ENCODE data around the gene DYNLT3. TPM values are rescaled to one million over a fixed set of nuclear protein-coding genes. Genes with fewer than 3 reads are reported as not detected.

The DYNLT3 gene, protein sequence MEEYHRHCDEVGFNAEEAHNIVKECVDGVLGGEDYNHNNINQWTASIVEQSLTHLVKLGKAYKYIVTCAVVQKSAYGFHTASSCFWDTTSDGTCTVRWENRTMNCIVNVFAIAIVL
- 10 to 100 TPM; 12.7 to 13.1 TPM for total RNA-seq

- CTCF ChIA-PET = interaction anchor here (1.3 kb wide), 1 partner anchor 102 kb away, joined by 7 read pairs; no protein-coding TSS in a partner anchor
- peak within 1 kb of the TSS; percentile 86 for H3K27ac Mint-ChIP-seq
- H3K27me3 Mint-ChIP-seq = no peaks in the 10 kb centered on the region
- peaks cover 21% of the 10 kb centered on the region for H3K4me1 Mint-ChIP-seq
- H3K36me3 Mint-ChIP-seq (ENCODE audit: low read depth) = peaks cover 3% of the 10 kb centered on the region
- peak; percentile 77 for DNase-seq
- peak within 1 kb of the TSS; percentile 78 for H3K4me3 Mint-ChIP-seq
- POLR2A ChIA-PET = no interaction called here
- no peaks in the 10 kb centered on the region for H3K9me3 Mint-ChIP-seq
Observed at GRCh38 chrX:37846934-37847732, at the start of gene DYNLT3. DYNLT3 (minus strand) TSS chrX:37847571; CDS start chrX:37847510, 61 bp downstream.

DNA sequence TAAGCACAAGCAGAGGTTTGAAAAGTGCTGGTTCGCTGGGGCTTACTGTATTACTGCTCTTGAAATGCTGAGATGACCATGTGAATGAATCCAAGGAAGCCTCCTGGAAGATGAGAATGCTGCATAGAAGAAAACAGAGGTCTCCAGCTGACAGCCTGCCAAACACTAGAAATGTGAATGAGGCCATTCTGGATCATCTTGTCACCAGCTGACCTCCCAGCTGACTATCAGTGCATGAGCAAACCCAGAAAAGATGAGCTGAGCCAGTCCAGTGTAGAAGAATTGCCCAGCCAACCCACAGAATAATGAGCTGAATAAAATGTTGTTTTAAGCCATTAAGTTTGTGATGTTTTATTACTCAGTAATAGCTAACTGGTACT, 49.1 kb upstream of the DYNLT3 start:
- DNase-seq = no peak
- POLR2A ChIA-PET = no interaction called here
- H3K36me3 Mint-ChIP-seq (ENCODE audit: low read depth) = no peaks in the 10 kb centered on the region
- CTCF ChIA-PET = interaction anchor here (0.6 kb wide), 1 partner anchor 15 kb away, joined by 3 read pairs; no protein-coding TSS in a partner anchor
- H3K27ac Mint-ChIP-seq = no peak overlapping the region
- no peaks in the 10 kb centered on the region for H3K4me1 Mint-ChIP-seq
- H3K27me3 Mint-ChIP-seq = peaks cover 2% of the 10 kb centered on the region
- no peak overlapping the region for H3K4me3 Mint-ChIP-seq
- no peaks in the 10 kb centered on the region for H3K9me3 Mint-ChIP-seq

DNA sequence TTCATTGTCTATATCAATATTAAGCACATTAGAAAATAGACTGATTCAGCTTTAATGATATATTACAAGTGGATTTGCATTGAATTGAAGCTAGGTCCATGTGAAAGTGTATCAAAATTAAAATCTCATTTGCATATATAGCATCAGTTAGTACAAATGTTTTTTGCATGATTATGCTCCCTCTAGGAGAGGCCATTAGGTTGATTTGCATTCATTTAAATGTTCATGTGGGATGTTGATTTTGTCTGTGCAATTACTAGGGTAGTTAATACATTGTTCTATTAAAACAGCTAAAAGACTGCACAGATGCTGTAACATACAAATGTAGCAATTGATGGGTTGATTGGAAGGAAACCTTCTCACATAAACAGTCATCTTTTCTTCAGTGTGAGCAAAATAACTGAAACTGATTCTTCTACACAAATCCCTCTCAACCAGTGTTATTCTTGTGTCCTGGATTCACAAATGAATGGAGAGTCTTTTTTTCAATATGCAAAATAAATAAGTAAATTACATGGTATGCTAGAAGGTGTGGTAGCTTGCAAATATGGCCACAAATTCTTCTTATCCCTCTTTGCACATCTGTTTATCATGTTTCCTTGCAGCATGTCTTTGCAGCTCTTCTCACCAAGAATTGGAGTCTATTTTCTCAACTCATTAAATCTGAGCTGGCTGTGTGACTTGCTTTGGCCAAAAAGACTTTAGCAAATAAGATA, 48.6 kb upstream of the DYNLT3 start:
- no peak overlapping the region for H3K4me3 Mint-ChIP-seq
- no peaks in the 10 kb centered on the region for H3K4me1 Mint-ChIP-seq
- no peak overlapping the region for H3K27ac Mint-ChIP-seq
- POLR2A ChIA-PET = no interaction called here
- no peak for DNase-seq
- H3K36me3 Mint-ChIP-seq (ENCODE audit: low read depth) = no peaks in the 10 kb centered on the region
- CTCF ChIA-PET = interaction anchor here (0.6 kb wide), 1 partner anchor 16 kb away, joined by 3 read pairs; no protein-coding TSS in a partner anchor
- H3K27me3 Mint-ChIP-seq = peaks cover 2% of the 10 kb centered on the region
- no peaks in the 10 kb centered on the region for H3K9me3 Mint-ChIP-seq

DNA sequence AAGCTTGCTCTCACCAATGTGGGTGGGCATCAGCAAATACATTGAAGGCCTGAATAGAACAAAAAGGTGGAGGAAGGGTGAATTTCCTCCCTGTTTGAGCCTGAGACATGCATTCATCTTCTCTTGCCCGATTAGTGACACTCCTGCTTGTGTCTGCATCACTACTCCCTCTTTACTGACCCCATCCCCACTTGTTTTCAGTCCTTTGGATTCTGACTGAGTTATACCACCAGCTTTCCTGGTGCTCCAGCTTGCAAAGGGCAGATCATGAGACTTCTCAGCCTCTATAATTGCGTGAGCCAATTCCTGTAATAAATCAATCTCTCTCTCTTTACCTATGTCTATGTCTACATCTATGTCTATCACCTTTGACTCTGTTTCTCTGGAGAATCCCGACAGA, 47.4 kb upstream of the DYNLT3 start:
- H3K27ac Mint-ChIP-seq = no peak overlapping the region
- no peaks in the 10 kb centered on the region for H3K4me1 Mint-ChIP-seq
- H3K9me3 Mint-ChIP-seq = no peaks in the 10 kb centered on the region
- no peak for DNase-seq
- peaks cover 2% of the 10 kb centered on the region for H3K27me3 Mint-ChIP-seq
- ChIA-PET CTCF (no interaction called here), POLR2A (no interaction called here)
- H3K36me3 Mint-ChIP-seq (ENCODE audit: low read depth) = no peaks in the 10 kb centered on the region
- no peak overlapping the region for H3K4me3 Mint-ChIP-seq

DNA sequence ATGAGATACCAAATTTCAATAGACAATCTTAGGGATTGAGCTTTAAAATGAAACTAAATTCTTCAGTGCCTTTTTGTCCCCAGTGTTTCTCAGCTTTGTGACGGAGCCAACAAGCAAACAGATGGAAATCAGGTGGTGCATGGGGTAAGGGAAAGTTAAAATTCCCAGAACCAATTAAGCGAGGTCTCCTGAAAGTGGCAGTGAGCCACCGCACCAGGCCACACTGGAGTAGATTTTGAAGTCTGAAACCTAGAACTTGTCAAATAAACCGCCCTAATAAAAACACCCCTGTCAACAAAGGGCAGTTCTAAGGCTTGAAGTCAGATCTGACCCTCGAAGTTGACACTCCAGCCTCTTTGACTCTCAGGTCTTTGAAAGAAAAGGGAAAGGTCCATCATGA, 40.6 kb upstream of the DYNLT3 start:
- H3K27ac Mint-ChIP-seq = no peak overlapping the region
- ChIA-PET CTCF (no interaction called here), POLR2A (no interaction called here)
- H3K9me3 Mint-ChIP-seq = no peaks in the 10 kb centered on the region
- no peak for DNase-seq
- no peaks in the 10 kb centered on the region for H3K27me3 Mint-ChIP-seq
- no peaks in the 10 kb centered on the region for H3K36me3 Mint-ChIP-seq (ENCODE audit: low read depth)
- no peaks in the 10 kb centered on the region for H3K4me1 Mint-ChIP-seq
- no peak overlapping the region for H3K4me3 Mint-ChIP-seq

GRCh38 chrX:37887347-37887746, 40.0 kb upstream of the DYNLT3 start:
- DNase-seq = no peak
- CTCF ChIA-PET = no interaction called here
- Mint-ChIP-seq H3K4me3 (no peak overlapping the region), H3K27me3 (no peaks in the 10 kb centered on the region), H3K4me1 (no peaks in the 10 kb centered on the region), H3K9me3 (no peaks in the 10 kb centered on the region), H3K27ac (no peak overlapping the region), H3K36me3 (ENCODE audit: low read depth) (no peaks in the 10 kb centered on the region)
- POLR2A ChIA-PET = no interaction called here

- no peaks in the 10 kb centered on the region for H3K27me3 Mint-ChIP-seq
- no peaks in the 10 kb centered on the region for H3K4me1 Mint-ChIP-seq
- no peak for DNase-seq
- CTCF ChIA-PET = no interaction called here
- no peaks in the 10 kb centered on the region for H3K36me3 Mint-ChIP-seq (ENCODE audit: low read depth)
- H3K27ac Mint-ChIP-seq = no peak overlapping the region
- H3K4me3 Mint-ChIP-seq = no peak overlapping the region
- POLR2A ChIA-PET = no interaction called here
- H3K9me3 Mint-ChIP-seq = no peaks in the 10 kb centered on the region
Observed at GRCh38 chrX:37883196-37883595, 35.8 kb upstream of the DYNLT3 start.

- Mint-ChIP-seq H3K4me3 (no peak overlapping the region), H3K9me3 (no peaks in the 10 kb centered on the region), H3K36me3 (ENCODE audit: low read depth) (no peaks in the 10 kb centered on the region), H3K27ac (no peak overlapping the region), H3K27me3 (no peaks in the 10 kb centered on the region), H3K4me1 (no peaks in the 10 kb centered on the region)
- DNase-seq = no peak
- CTCF ChIA-PET = no interaction called here
- POLR2A ChIA-PET = no interaction called here
Observed at GRCh38 chrX:37879692-37880091, 32.3 kb upstream of the DYNLT3 start.

- CTCF ChIA-PET = no interaction called here
- no peak for DNase-seq
- no peaks in the 10 kb centered on the region for H3K27me3 Mint-ChIP-seq
- no peaks in the 10 kb centered on the region for H3K9me3 Mint-ChIP-seq
- H3K36me3 Mint-ChIP-seq (ENCODE audit: low read depth) = no peaks in the 10 kb centered on the region
- no peak overlapping the region for H3K27ac Mint-ChIP-seq
- H3K4me3 Mint-ChIP-seq = no peak overlapping the region
- no peaks in the 10 kb centered on the region for H3K4me1 Mint-ChIP-seq
- POLR2A ChIA-PET = no interaction called here
Observed at GRCh38 chrX:37876716-37877115, 29.3 kb upstream of the DYNLT3 start.

DNA sequence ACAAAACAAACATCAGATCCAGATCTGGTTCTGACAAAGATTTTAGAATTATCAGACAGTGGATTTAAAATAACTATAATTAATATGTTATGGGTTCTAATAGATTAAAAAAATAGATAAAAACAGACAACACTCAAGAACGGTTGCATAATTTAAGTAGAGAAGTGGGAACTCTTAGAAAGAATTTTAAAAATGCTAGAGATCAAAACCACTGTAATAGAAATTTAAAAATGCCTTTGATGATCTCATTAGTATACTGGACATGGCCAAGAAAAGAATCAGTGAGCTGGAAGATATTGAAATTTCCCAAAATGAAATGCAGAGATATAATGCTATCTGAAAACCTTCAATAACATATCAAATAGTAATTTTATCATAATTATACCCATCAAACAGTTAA, 28.3 kb upstream of the DYNLT3 start:
- ChIA-PET POLR2A (no interaction called here), CTCF (no interaction called here)
- DNase-seq = no peak
- H3K27me3 Mint-ChIP-seq = no peaks in the 10 kb centered on the region
- H3K9me3 Mint-ChIP-seq = no peaks in the 10 kb centered on the region
- no peaks in the 10 kb centered on the region for H3K4me1 Mint-ChIP-seq
- no peak overlapping the region for H3K4me3 Mint-ChIP-seq
- no peak overlapping the region for H3K27ac Mint-ChIP-seq
- no peaks in the 10 kb centered on the region for H3K36me3 Mint-ChIP-seq (ENCODE audit: low read depth)

DNA sequence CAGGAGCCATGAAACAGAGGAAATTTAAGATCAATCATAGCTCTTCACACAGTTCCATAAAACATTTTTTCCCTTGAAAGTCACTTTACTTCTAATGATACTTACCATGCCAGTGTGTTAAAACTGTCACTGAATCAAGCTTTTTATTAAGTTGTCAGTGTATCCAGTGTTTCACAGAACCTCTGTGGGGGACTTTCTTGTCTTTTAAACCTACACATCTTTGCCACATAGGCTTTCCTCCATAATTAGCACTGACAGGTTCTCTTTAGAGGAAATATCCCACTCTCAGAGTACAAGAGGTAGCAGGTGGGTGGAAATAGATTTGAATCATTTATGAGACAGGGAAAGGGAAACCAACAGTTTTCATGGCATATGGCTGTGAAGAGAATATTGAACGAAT, 25.8 kb upstream of the DYNLT3 start:
- CTCF ChIA-PET = no interaction called here
- Mint-ChIP-seq H3K27me3 (no peaks in the 10 kb centered on the region), H3K4me1 (peaks cover under 1% of the 10 kb centered on the region), H3K4me3 (no peak overlapping the region), H3K36me3 (ENCODE audit: low read depth) (no peaks in the 10 kb centered on the region), H3K27ac (no peak overlapping the region), H3K9me3 (peaks cover 3% of the 10 kb centered on the region)
- POLR2A ChIA-PET = no interaction called here
- no peak for DNase-seq

DNA sequence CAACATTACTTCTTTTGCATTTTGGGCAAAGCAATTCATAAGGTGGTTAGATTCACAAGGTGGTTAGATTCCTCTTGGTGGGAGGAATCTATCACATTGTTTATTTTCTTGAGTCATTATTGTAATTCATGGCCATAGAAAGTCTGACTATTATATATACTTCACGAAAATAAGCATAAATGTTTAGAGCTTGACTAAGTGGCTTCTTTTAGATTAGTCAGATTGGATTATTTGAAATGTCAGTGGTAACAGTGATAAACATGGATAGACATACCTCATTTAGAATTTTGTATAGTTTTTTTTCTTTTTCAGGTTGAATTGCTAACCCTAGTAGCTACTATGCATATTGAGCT, 24.9 kb upstream of the DYNLT3 start:
- H3K9me3 Mint-ChIP-seq = peaks cover 8% of the 10 kb centered on the region
- H3K27ac Mint-ChIP-seq = no peak overlapping the region
- ChIA-PET POLR2A (no interaction called here), CTCF (no interaction called here)
- peaks cover 8% of the 10 kb centered on the region for H3K4me1 Mint-ChIP-seq
- H3K27me3 Mint-ChIP-seq = no peaks in the 10 kb centered on the region
- peaks cover 4% of the 10 kb centered on the region for H3K36me3 Mint-ChIP-seq (ENCODE audit: low read depth)
- DNase-seq = no peak
- no peak overlapping the region for H3K4me3 Mint-ChIP-seq

DNA sequence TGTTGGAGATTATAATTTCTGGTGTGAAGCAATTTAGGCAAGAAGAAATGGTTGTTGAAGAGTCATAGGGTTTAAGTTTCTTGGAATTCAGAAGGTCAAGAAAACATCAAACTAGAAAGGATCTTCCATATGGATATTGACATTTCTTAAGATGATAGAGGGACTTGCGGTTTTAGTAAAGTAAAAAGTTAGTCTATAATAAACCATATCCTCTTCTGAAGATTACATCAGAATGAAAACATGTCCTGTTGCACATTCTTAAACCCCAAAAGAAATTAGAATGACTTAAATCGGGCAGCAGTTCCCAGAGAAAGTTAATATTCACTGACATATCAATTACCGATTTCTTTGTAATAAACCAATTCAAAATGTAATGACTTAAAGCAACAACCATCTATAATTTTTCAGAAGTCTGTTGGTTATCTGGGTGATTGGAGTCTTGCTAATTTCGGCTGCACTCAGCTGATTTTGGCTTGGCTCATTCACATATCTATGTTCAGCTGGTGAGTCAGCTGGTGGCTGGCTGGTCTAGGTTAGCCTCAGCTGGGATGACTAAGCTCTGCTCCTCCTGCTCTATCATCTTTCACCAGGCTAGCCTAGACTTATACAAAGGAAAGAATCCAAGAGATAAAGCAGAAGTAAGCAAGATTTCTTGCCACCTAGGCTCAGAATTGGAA, 24.4 kb upstream of the DYNLT3 start:
- DNase-seq = no peak
- Mint-ChIP-seq H3K4me1 (peaks cover 11% of the 10 kb centered on the region), H3K9me3 (peaks cover 13% of the 10 kb centered on the region), H3K36me3 (ENCODE audit: low read depth) (peaks cover 4% of the 10 kb centered on the region), H3K27me3 (no peaks in the 10 kb centered on the region), H3K27ac (no peak overlapping the region), H3K4me3 (no peak overlapping the region)
- CTCF ChIA-PET = no interaction called here
- POLR2A ChIA-PET = no interaction called here

All from activated CD4-positive, alpha-beta T cell treated with anti-CD3 and anti-CD28 coated beads, Interleukin-2, amount 10 ng/mL, durations not matched to agents 7 days and 5 days (primary cell).